ENCODE results near the gene CDCP1.

The CDCP1 gene

GRCh38 chr3:45103753-45104714, 42.1 kb downstream of the CDCP1 start:
- H3K27ac ChIP-seq: no peak overlapping the region
- H4K20me1 ChIP-seq: no peaks in the 10 kb centered on the region
- peaks cover 10% of the 10 kb centered on the region; the same call in 1 of the 2 replicates for H3K9me3 ChIP-seq
- H3K4me3 ChIP-seq: no peak overlapping the region
- H3K4me1 ChIP-seq: peaks cover 21% of the 10 kb centered on the region
- no peak for TF ChIP-seq Cebpa-rat (IDR thresholded peaks at IDR 0.05)
- H3K4me2 ChIP-seq: no peak overlapping the region
- no peaks in the 10 kb centered on the region for H3K27me3 ChIP-seq
- H3K36me3 ChIP-seq: no peaks in the 10 kb centered on the region
- H3K9ac ChIP-seq: no peak overlapping the region

- H4K20me1 ChIP-seq: no peaks in the 10 kb centered on the region
- H3K27ac ChIP-seq: no peak overlapping the region
- no peak for TF ChIP-seq Cebpa-rat (IDR thresholded peaks at IDR 0.05)
- no peaks in the 10 kb centered on the region for H3K36me3 ChIP-seq
- H3K9ac ChIP-seq: no peak overlapping the region
- peaks cover 21% of the 10 kb centered on the region for H3K4me1 ChIP-seq
- H3K27me3 ChIP-seq: no peaks in the 10 kb centered on the region
- H3K4me3 ChIP-seq: no peak overlapping the region
- peaks cover 10% of the 10 kb centered on the region; the same call in 1 of the 2 replicates for H3K9me3 ChIP-seq
- no peak overlapping the region for H3K4me2 ChIP-seq
These were observed 42.8 kb downstream of the CDCP1 start for GRCh38 chr3:45103334-45103733.

- H3K9ac ChIP-seq: no peak overlapping the region
These were observed 45.2 kb downstream of the CDCP1 start for GRCh38 chr3:45100981-45101407.

GRCh38 chr3:45098310-45098709, 47.9 kb downstream of the CDCP1 start:
- Histone ChIP-seq H3K4me2 (no peak overlapping the region), H3K4me3 (no peak overlapping the region), H3K36me3 (no peaks in the 10 kb centered on the region), H3K27ac (no peak overlapping the region), H3K9ac (no peak overlapping the region), H3K4me1 (no peaks in the 10 kb centered on the region), H3K27me3 (no peaks in the 10 kb centered on the region), H4K20me1 (no peaks in the 10 kb centered on the region), H3K9me3 (peaks cover 3% of the 10 kb centered on the region; the same call in 1 of the 2 replicates)
- no peak for TF ChIP-seq Cebpa-rat (IDR thresholded peaks at IDR 0.05)

More at GRCh38 chr3:45100981-45101407, 45.2 kb downstream of the CDCP1 start:
- H4K20me1 ChIP-seq: no peaks in the 10 kb centered on the region
- peaks cover 10% of the 10 kb centered on the region; the same call in 1 of the 2 replicates for H3K9me3 ChIP-seq
- no peaks in the 10 kb centered on the region for H3K27me3 ChIP-seq
- no peak overlapping the region for H3K4me2 ChIP-seq
- no peak overlapping the region for H3K27ac ChIP-seq
- H3K4me3 ChIP-seq: no peak overlapping the region
- H3K36me3 ChIP-seq: no peaks in the 10 kb centered on the region
- H3K4me1 ChIP-seq: peaks cover 11% of the 10 kb centered on the region
- TF ChIP-seq Cebpa-rat (IDR thresholded peaks at IDR 0.05): no peak

DNA sequence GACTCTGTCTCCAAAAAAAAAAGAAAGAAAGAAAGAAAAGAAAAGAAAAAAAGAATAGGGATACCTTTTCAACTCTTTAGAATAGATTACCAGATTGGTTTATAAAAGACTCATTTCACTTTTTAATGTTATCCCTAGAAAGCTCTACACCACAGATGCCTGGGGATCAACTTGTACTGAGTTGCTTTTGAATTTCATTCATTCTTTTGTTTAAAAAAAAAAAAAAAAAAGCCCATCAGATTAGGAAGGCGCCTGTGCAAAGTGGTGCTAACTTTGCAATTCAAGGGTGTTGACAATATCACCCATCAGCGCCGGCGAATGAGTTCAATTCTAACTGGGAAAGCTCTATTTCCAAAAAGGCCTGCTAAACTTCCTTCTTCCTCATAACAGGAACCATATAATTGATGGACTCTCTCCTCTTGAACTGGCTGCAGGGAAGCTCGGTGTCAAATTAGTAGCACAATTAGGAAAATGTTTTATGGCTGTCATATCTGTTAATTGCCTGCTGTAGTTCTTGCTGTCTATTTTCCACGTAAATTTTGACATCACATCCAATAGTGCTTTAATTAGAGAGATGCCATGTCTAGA, 48.8 kb downstream of the CDCP1 start:
- Histone ChIP-seq H4K20me1 (no peaks in the 10 kb centered on the region), H3K36me3 (no peaks in the 10 kb centered on the region), H3K27ac (no peak overlapping the region), H3K4me3 (no peak overlapping the region), H3K9me3 (no peaks in the 10 kb centered on the region), H3K4me2 (no peak overlapping the region), H3K9ac (no peak overlapping the region), H3K27me3 (no peaks in the 10 kb centered on the region), H3K4me1 (no peaks in the 10 kb centered on the region)
- no peak for TF ChIP-seq Cebpa-rat (IDR thresholded peaks at IDR 0.05)

GRCh38 chr3:45095916-45096526, 50.2 kb downstream of the CDCP1 start:
- TF ChIP-seq Cebpa-rat (IDR thresholded peaks at IDR 0.05): no peak
- H3K9me3 ChIP-seq: no peaks in the 10 kb centered on the region
- H4K20me1 ChIP-seq: no peaks in the 10 kb centered on the region
- H3K36me3 ChIP-seq: no peaks in the 10 kb centered on the region
- H3K4me3 ChIP-seq: no peak overlapping the region
- no peak overlapping the region for H3K27ac ChIP-seq
- no peak overlapping the region for H3K4me2 ChIP-seq
- H3K27me3 ChIP-seq: no peaks in the 10 kb centered on the region
- H3K9ac ChIP-seq: no peak overlapping the region
- H3K4me1 ChIP-seq: no peaks in the 10 kb centered on the region

- Histone ChIP-seq H3K4me1 (no peaks in the 10 kb centered on the region), H3K9ac (no peak overlapping the region), H3K4me2 (no peak overlapping the region), H3K9me3 (no peaks in the 10 kb centered on the region), H3K36me3 (no peaks in the 10 kb centered on the region), H3K4me3 (no peak overlapping the region), H4K20me1 (no peaks in the 10 kb centered on the region), H3K27me3 (no peaks in the 10 kb centered on the region), H3K27ac (no peak overlapping the region)
- TF ChIP-seq Cebpa-rat (IDR thresholded peaks at IDR 0.05): no peak
These were observed 53.0 kb downstream of the CDCP1 start for GRCh38 chr3:45093176-45093575.

- Histone ChIP-seq H3K9me3 (no peaks in the 10 kb centered on the region), H3K4me2 (no peak overlapping the region), H4K20me1 (no peaks in the 10 kb centered on the region), H3K36me3 (no peaks in the 10 kb centered on the region), H3K4me3 (no peak overlapping the region), H3K4me1 (no peaks in the 10 kb centered on the region), H3K27ac (no peak overlapping the region), H3K9ac (no peak overlapping the region), H3K27me3 (no peaks in the 10 kb centered on the region)
- TF ChIP-seq Cebpa-rat (IDR thresholded peaks at IDR 0.05): no peak
These were observed 53.8 kb downstream of the CDCP1 start for GRCh38 chr3:45092132-45093031.

- no peak overlapping the region for H3K27ac ChIP-seq
- no peak overlapping the region for H3K4me3 ChIP-seq
- H3K4me2 ChIP-seq: no peak overlapping the region
- H3K4me1 ChIP-seq: no peaks in the 10 kb centered on the region
- TF ChIP-seq Cebpa-rat (IDR thresholded peaks at IDR 0.05): no peak
- H3K27me3 ChIP-seq: no peaks in the 10 kb centered on the region
- H3K36me3 ChIP-seq: no peaks in the 10 kb centered on the region
- no peak overlapping the region for H3K9ac ChIP-seq
- H4K20me1 ChIP-seq: no peaks in the 10 kb centered on the region
- H3K9me3 ChIP-seq: no peaks in the 10 kb centered on the region
These were observed 55.3 kb downstream of the CDCP1 start for GRCh38 chr3:45090855-45091254.
